Epithelial cell of proximal tubule (primary cell): ENCODE data around the gene CDC42EP1. TPM values are rescaled to one million over a fixed set of nuclear protein-coding genes. Genes with fewer than 3 reads are reported as not detected.
"Not testable (repeated sequence)": the region's sequence is repeated elsewhere in the genome, so short reads cannot be mapped to it uniquely, and the experiment has no call there.

Experiments used
- DNase-seq: peaks from one replicate; pipeline ENCODE4 v3.0.0-alpha.2; 2011; ENCODE audit warnings: low read depth
- H3K4me3 ChIP-seq: 2 replicates; pipeline ENCODE4 v1.5.1; 2011; ENCODE audit warnings: low read depth, mild to moderate bottlenecking, low read length
- CTCF ChIP-seq: conservative IDR thresholded peaks from 2 replicates; pipeline ENCODE4 v1.5.1; 2012; ENCODE audit warnings: low read depth, mild to moderate bottlenecking, low read length
- total RNA-seq: library from RNA; depleted of rRNA; stranded (reverse); fragments of >200 nt; gene quantifications from 2 replicates; pipeline ENCODE4 v1.2.3, GENCODE V29; 2015

The CDC42EP1 gene
- total RNA-seq, 1 donor from 2014 or later: 102 TPM

GRCh38 chr22:37547251-37547741 lies 13.0 kb upstream of the CDC42EP1 start:
- DNase-seq: no peak
- H3K4me3 ChIP-seq: no peak overlapping the region
- TF ChIP-seq CTCF: no peak

GRCh38 chr22:37549704-37550059 lies 10.6 kb upstream of the CDC42EP1 start:
- no peak for DNase-seq
- TF ChIP-seq CTCF: peak; percentile 76
- H3K4me3 ChIP-seq: no peak overlapping the region

DNA sequence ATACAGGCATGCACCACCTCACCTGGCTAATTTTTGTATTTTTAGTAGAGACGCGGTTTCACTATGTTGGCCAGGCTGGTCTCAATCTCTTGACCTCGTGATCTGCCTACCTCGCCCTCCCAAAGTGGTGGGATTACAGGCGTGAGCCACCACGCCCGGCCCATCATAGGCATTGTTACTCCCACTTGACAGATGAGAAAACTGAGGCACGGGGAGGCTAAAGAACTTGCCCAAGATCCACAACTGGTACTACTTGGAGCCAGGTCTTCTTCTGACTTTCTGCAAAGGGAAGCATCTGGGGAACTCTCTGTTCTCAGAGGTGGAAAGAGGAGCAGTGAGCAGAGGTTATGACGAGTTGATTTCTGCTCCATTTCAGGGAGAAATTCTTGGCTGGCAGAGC lies 9.4 kb upstream of the CDC42EP1 start:
- DNase-seq, H3K4me3 ChIP-seq: not testable (repeated sequence)

GRCh38 chr22:37551981-37552380 lies 8.3 kb upstream of the CDC42EP1 start:
- TF ChIP-seq CTCF: no peak
- H3K4me3 ChIP-seq: no peak overlapping the region
- DNase-seq: no peak

GRCh38 chr22:37552524-37553163 lies 7.6 kb upstream of the CDC42EP1 start:
- no peak for DNase-seq
- no peak for TF ChIP-seq CTCF
- H3K4me3 ChIP-seq: no peak overlapping the region

GRCh38 chr22:37553725-37554124 lies 6.6 kb upstream of the CDC42EP1 start:
- no peak for TF ChIP-seq CTCF
- H3K4me3 ChIP-seq: no peak overlapping the region
- no peak for DNase-seq

DNA sequence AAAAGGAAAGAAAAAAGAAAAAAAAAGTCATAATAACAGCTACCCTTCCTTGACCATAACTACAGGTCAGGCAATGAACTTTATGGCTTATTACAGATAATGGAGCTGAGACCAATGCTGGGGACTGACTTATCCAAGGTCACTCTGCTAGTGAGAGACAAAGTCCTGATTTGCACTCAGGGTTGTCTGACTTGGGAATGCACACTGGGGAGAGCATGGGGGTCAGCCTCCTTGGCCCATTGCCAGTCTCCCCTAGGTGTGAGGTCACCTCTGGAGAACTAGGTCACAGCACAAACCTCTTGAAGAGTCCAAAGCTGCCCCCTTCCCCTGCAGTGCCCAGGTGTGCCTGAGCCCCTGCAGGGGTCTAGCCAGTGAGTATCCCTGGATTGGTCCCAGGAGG lies 5.3 kb upstream of the CDC42EP1 start:
- DNase-seq: no peak
- no peak for TF ChIP-seq CTCF
- H3K4me3 ChIP-seq: no peak overlapping the region
